Measurements from ENCODE around the gene MIS18A. TPM values are rescaled to one million over a fixed set of nuclear protein-coding genes. Genes with fewer than 3 reads are reported as not detected.

The MIS18A gene
- total and polyA plus RNA-seq, 3 donors from 2014 or later: 27.8 to 34.4 (median 32.6) TPM

DNA sequence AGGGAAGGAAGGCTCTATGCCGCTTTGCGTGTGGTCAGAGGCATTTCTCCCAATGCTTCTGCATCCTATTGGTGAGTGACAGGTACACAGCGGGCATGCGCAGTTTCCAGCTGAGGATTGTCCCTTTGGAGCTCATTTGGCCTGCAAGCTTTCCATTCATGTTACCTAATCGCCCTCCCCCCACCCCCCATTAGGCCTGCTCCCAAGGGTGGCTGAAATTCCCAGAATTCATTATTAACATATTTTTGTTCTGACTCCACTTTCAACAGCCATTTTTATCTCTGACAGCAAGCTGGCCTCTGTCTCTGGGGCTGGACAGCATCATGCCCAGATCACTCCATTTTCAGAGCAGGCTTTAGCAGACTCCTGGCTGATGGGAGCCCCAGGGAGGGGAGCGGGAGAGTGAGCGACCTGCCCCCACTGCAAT lies 25.6 kb downstream of the MIS18A start:
- Histone ChIP-seq H3K27ac (no peak overlapping the region), H3K9me3 (no peaks in the 10 kb centered on the region), H3K27me3 (no peaks in the 10 kb centered on the region), H3K4me3 (no peak overlapping the region), H3K4me1 (no peaks in the 10 kb centered on the region), H3K36me3 (ENCODE audit: low read depth, missing control alignments) (no peaks in the 10 kb centered on the region)
- TF ChIP-seq, protein P1, sequence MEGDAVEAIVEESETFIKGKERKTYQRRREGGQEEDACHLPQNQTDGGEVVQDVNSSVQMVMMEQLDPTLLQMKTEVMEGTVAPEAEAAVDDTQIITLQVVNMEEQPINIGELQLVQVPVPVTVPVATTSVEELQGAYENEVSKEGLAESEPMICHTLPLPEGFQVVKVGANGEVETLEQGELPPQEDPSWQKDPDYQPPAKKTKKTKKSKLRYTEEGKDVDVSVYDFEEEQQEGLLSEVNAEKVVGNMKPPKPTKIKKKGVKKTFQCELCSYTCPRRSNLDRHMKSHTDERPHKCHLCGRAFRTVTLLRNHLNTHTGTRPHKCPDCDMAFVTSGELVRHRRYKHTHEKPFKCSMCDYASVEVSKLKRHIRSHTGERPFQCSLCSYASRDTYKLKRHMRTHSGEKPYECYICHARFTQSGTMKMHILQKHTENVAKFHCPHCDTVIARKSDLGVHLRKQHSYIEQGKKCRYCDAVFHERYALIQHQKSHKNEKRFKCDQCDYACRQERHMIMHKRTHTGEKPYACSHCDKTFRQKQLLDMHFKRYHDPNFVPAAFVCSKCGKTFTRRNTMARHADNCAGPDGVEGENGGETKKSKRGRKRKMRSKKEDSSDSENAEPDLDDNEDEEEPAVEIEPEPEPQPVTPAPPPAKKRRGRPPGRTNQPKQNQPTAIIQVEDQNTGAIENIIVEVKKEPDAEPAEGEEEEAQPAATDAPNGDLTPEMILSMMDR (IDR thresholded peaks at IDR 0.05): no peak
- TF ChIP-seq POLR2A (IDR thresholded peaks at IDR 0.05): no peak
- intact Hi-C loops (cut with DNase I; ENCODE audit: low total_unique reads): loop anchor here (10.0 kb wide), 1 partner anchor 388 kb away; no protein-coding TSS in a partner anchor
- WGBS, 2 donors: 88 to 92% methylated on average over 4 to 7 of the region's 7 CpGs
- DNase-seq: no peak

DNA sequence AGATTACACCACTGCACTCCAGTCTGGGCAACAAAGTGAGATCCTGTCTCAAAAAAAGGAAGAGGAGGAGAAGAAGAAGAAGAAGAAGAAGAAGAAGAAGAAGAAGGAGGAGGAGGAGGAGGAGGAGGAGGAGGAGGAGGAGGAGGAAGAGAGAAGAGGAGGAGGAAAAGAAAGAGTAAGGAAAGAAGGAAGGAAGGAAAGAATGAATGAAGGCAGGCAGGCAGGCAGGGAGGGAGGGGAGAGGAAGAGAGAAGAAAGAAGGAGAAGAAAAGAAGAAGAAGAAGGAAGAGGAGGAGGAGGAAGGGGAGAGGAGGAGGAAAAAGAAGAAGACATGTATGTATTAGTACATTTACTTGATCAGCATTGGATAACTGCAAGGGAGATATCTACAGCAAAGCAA lies 26.7 kb downstream of the MIS18A start:
- intact Hi-C loops (cut with DNase I; ENCODE audit: low total_unique reads): loop anchor here (10.0 kb wide), 1 partner anchor 387 kb away; no protein-coding TSS in a partner anchor
- H3K4me1 ChIP-seq: no peaks in the 10 kb centered on the region
- no peak overlapping the region for H3K4me3 ChIP-seq
- no peak overlapping the region for H3K27ac ChIP-seq
- TF ChIP-seq POLR2A (IDR thresholded peaks at IDR 0.05): no peak
- TF ChIP-seq, protein P1 (IDR thresholded peaks at IDR 0.05): no peak
- DNase-seq: no peak
- H3K36me3 ChIP-seq (ENCODE audit: low read depth, missing control alignments): no peaks in the 10 kb centered on the region
- H3K27me3 ChIP-seq: no peaks in the 10 kb centered on the region
- H3K9me3 ChIP-seq: no peaks in the 10 kb centered on the region

DNA sequence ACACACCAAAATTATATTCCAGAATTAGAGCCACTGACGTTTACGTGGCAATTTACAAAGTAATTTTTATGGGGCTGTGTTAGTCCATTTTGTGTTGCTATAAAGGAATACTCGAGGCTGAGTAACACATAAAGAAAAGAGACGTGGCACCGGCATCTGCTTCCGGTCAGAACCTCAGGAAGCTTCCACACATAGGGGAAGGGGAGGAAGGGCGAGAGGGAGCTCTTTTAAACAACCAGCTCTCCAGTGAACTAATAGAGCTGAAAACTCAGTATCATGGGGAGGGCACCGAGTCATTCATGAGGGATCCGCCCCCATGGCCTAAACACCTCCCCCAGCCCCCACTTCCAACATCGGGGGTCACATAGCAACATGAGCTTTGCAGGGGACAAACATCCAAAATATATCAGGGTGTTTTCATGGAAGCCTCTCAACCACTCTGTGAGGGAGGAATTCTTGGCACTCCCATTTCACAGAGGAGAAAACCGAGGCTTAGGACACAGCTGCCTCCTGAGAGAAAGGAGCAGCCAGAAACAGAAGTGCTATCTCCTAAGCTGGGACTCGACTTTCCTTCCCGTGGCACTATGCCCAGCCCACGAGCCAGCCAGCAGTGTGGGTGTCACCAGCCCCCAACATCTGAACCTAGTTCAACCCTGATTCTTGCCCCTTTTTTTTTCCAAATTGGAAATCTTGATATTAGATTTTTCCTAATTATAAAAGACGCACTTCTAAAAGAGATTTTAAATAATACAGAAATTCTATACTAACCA lies 29.2 kb downstream of the MIS18A start:
- Histone ChIP-seq H3K4me3 (no peak overlapping the region), H3K27me3 (no peaks in the 10 kb centered on the region), H3K27ac (no peak overlapping the region), H3K36me3 (ENCODE audit: low read depth, missing control alignments) (no peaks in the 10 kb centered on the region), H3K4me1 (no peaks in the 10 kb centered on the region), H3K9me3 (no peaks in the 10 kb centered on the region)
- TF ChIP-seq, protein P1 (IDR thresholded peaks at IDR 0.05): no peak
- no peak for TF ChIP-seq POLR2A (IDR thresholded peaks at IDR 0.05)
- intact Hi-C loops (cut with DNase I; ENCODE audit: low total_unique reads): loop anchor here (10.0 kb wide), 1 partner anchor 385 kb away; no protein-coding TSS in a partner anchor
- DNase-seq: no peak
- 52 to 65% methylated on average over 14 to 15 of the region's 15 CpGs for WGBS, 2 donors

DNA sequence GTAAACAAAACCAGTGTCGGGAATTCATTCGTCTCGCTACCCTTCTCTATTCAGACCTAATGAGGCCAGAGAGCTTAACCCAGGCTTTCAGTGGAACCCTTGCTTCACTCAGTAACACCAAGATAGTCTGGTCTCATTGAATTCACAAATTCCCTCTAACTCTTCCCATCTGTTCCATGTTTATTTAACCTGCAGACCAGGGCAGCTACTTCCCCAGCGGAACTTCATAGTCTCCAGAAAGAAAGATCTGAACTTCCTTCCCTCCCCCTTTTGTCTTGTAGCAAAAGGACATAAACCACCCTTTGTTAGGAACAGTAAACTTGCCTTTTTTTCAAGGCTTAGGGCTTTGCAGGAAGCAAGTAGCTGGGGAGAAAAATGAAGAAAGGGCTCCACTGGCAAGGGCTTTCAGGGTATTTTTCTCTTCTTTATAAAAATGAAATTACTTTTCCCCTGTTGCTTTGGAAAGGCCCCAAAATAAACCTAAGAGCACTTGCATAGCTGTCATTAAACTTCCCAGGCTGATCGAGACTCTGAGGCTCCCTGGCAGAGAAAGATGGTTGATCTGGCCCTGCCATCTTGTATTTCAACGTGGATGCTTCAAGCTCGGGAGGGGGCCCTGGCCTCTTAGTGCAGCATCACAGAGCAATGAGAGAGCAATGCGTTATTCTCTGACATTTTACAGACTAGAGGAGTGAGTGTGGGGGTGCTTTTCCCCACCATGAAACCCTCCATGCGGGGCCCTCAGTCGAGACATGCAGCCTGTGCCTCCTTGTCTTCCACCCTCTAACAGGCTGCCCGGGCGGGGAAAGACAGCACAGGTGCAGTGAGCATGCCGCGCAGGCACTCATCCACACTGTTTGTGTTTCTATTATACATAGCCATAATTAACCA lies 30.0 kb downstream of the MIS18A start:
- Histone ChIP-seq H3K9me3 (no peaks in the 10 kb centered on the region), H3K4me3 (no peak overlapping the region), H3K27me3 (no peaks in the 10 kb centered on the region), H3K36me3 (ENCODE audit: low read depth, missing control alignments) (no peaks in the 10 kb centered on the region), H3K27ac (no peak overlapping the region), H3K4me1 (no peaks in the 10 kb centered on the region)
- DNase-seq: no peak
- WGBS, 2 donors: 47 to 58% methylated on average over 7 to 14 of the region's 14 CpGs
- TF ChIP-seq, protein P1 (IDR thresholded peaks at IDR 0.05): no peak
- TF ChIP-seq POLR2A (IDR thresholded peaks at IDR 0.05): no peak
- intact Hi-C loops (cut with DNase I; ENCODE audit: low total_unique reads): no loop called here

All from testis (tissue), 3 donors.